Measurements from ENCODE around the gene RTN4.
"Not testable (repeated sequence)": the region's sequence is repeated elsewhere in the genome, so short reads cannot be mapped to it uniquely, and the experiment has no call there.

The RTN4 gene, protein sequence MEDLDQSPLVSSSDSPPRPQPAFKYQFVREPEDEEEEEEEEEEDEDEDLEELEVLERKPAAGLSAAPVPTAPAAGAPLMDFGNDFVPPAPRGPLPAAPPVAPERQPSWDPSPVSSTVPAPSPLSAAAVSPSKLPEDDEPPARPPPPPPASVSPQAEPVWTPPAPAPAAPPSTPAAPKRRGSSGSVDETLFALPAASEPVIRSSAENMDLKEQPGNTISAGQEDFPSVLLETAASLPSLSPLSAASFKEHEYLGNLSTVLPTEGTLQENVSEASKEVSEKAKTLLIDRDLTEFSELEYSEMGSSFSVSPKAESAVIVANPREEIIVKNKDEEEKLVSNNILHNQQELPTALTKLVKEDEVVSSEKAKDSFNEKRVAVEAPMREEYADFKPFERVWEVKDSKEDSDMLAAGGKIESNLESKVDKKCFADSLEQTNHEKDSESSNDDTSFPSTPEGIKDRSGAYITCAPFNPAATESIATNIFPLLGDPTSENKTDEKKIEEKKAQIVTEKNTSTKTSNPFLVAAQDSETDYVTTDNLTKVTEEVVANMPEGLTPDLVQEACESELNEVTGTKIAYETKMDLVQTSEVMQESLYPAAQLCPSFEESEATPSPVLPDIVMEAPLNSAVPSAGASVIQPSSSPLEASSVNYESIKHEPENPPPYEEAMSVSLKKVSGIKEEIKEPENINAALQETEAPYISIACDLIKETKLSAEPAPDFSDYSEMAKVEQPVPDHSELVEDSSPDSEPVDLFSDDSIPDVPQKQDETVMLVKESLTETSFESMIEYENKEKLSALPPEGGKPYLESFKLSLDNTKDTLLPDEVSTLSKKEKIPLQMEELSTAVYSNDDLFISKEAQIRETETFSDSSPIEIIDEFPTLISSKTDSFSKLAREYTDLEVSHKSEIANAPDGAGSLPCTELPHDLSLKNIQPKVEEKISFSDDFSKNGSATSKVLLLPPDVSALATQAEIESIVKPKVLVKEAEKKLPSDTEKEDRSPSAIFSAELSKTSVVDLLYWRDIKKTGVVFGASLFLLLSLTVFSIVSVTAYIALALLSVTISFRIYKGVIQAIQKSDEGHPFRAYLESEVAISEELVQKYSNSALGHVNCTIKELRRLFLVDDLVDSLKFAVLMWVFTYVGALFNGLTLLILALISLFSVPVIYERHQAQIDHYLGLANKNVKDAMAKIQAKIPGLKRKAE

DNA sequence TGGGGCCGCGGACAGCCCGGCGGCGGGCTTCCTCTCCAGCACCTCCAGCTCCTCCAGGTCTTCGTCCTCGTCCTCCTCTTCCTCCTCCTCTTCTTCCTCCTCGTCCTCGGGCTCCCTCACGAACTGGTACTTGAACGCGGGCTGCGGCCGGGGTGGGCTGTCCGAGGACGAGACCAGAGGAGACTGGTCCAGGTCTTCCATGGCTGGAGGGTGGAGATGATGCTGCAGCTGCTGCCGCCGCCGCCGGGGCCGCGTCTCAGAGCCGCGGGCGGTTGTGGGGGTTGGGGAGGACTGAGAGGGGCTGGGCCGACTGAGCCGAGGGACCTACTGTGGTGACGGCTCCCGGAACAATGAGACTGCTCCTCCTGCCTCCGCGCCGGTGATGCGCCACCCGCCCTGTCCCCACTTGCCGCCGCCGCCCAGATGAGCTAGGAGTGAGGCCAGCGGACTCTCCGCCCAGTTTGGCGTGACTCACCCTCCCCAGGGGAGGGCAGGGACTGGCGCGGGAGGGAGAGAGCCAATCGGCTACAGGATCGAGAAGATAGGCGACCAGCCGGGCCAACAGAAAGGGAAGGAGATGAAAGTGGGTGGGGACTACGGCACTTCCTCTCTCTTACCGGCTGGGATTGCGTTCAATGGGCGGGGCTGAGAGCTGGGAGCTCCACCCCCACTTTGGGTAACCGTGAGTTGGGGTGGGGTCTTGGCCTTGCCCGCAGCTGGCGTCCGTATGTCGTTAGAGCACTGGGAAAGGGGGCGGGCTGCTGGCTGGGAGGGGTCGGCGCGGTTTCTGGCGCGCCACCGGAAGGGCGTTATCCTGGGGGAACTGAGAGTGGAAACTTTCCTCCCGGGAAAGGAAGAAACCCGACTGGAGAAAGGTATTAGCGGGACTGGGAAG, at the start of gene RTN4:
Gene RTN4 (minus strand): TSS at position 352 of the 895 bp plus-strand sequence. CDS start 151 bp downstream, at position 201.
- DNase-seq (ENCODE audit: low spot score): peak; percentile 96

DNA sequence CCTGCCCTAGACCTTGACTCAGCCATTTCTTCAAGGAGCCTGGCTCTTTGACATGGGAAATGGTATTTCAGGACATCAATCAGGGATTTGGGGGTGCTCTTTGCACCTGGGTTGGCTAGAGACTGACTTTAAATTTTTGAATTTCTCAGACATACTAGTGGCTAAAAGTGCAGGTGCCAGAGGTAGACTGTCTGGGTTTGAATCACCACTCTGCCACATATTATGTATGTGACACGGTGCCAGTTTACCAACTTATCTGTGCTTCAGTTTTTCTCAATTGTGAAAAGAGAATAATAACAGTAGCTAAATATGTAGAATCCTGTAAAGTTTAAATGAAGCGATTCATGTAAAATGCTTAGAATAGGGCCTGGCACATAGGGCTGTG, 49.2 kb upstream of the RTN4 start:
- DNase-seq (ENCODE audit: low spot score): no peak

DNA sequence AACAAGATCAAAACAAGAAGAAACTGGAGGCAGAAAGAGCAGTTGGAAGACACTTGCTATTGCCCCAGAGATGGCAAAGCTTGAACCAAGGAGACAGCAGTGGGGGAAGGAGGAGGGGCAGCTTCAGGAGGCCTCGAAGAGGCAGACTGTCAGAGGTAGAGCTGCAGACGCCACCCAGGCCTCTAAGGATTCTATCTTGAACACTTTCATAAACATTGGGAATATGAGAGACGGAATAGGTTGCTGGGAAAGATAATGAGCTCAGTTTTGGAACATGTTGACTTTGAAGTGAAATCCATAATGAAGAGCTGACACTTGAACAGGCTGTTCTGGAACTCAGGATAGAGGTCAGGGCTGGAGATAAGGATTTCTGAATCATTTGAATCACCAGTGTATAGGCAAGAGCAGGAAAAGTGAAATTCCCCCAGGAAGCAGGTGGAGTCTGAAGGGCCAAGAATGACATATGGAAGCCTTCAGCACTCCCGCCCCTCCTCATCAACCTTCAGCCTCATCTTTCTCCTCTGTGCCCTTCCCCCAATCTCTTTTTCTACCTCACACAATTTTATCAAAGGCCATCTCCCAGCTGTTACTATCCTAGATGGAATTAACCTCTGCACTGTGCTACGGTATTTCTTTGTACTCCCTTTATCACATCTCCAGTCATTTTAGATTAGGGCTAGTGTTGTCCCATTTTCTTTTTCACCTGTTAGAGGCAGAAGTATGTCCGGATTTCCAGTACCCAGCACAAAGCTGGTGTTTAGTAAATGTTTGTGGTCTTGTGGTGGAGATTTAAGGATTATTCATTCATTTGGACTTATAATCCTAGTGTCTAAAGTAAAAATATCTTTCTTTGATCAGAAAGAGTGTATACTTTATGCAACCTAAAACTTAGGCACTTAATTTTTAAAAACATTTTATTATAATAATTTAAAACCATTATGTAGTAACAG, 47.5 kb upstream of the RTN4 start:
- no peak for DNase-seq (ENCODE audit: low spot score)

DNA sequence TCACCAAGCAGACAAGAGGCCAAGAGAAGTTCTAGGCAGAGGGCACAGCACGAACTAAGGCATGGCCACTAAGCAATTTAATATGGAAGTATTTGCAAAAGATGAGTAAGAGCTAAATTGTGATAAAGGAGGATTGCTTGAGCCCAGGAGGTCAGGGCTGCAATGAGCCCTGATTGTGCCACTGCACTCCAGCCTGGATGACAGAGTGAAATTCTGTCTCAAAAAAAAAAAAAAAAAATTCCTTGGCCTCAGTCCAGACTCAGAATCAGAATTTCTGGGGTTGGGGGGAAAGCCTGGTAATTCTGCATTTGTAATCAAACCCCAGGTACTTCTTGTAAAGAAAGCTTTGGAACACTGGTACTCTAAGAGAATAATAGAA, 46.8 kb upstream of the RTN4 start:
- no peak for DNase-seq (ENCODE audit: low spot score)

DNA sequence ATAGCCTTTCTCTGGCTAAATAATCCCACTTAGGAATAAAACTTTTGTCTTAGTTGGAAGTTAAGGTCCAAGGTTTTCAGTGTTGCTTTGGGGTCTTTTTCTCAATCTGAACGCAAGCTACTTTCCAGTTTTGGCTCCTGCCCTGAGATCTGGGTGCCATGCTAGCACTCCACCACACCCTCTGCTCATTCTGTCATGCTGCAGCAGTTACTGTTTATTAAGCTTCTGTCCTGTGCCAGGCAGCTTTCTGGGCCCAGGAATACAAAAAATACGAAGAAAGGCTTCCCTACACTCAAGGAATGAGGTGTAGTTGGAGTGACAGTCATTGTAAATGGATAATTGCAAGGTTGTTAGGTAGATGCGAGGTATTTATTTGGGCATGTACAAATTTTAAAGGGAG, 46.3 kb upstream of the RTN4 start:
- DNase-seq (ENCODE audit: low spot score): no peak

DNA sequence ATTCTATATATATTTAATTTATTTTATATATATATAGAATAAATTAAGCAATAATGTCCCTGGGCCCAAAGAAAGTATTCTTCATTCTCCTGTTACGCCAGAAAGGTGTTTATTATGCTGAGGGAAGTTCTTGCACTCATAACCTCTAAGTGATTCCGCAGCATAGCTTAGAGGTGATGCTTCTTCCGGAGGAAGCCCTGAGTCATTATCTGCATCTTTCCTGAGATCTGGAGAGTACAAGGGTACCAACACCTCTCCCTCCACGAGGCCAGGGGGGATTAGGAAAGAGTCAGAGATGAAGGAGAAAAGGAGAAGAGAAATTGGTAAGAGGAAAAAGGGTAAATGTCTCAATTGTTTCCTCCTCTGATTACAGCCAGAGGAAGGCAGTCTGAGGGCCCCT, 43.1 kb upstream of the RTN4 start:
- DNase-seq (ENCODE audit: low spot score): no peak

DNA sequence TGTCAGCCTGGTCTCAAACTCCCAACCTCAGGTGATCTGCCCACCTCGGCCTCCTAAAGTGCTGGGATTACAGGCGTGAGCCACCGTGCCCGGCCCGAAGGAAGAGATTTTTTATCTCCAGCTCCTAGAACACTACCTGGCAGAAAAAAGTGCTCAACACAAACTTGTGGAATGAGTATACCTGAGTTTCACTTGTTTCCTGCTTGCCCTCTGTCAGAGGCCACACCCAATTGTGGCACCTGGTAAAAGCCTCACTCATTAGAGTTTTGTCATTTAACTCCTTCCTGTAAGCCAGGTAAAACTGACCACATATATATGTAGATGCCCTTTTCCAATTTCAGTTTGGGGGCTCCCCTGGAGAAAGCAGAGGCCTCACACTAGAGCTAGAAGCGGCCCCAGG, 42.2 kb upstream of the RTN4 start:
- no peak for DNase-seq (ENCODE audit: low spot score)

DNA sequence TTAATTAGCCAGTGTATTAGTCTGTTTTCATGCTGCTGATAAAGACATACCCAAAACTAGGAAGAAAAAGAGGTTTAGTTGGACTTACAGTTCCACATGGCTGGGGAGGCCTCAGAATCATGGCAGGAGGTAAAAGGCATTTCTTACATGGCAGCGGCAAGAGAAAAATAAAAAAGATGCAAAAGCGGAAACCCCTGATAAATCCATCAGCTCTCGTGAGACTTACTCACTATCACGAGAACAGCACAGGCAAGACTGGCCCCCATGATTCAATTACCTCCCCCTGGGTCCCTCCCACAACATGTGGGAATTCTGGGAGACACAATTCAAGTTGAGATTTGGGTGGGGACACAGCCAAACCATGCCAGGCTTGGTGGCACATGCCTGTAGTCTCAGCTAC, 41.4 kb upstream of the RTN4 start:
- DNase-seq (ENCODE audit: low spot score): not testable (repeated sequence)

DNA sequence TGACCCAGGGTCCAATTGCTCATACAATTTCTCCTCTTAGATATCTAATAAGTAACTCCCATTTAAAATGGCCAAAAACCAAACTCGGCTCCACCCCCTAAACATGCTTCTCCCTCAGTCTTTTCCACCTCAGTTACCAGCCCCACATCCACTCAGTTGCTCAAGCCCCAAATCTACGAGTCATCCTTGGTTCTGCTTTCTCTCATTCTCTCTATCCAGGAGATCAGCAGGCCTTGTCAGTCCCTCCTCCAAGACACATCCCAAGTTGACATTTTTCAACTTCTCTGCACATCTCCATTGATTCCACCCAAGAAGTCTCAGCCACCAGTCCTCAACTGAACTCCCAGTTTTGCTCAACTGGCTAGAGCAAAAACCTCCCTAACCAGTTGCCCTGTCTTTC, 40.5 kb upstream of the RTN4 start:
- no peak for DNase-seq (ENCODE audit: low spot score)

DNA sequence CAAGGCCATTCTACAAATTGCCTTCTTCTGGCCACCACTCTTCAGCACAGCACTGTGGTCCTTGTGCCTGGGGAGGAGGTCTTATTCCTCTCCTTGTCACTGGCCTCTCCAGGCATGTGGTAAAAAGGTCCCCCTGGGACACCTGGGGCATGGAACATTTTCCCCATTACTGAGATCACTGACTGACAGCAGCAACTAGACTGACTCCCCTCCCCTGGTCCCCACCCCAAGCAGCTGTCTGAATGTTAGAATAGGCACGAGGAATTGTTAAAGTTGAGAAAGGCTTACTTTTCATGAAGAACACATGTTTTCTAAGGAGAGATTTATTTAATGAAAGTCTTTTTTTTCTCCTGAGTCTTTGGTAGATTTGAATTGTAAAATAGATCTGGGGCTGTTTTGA, 39.5 kb upstream of the RTN4 start:
- no peak for DNase-seq (ENCODE audit: low spot score)

DNA sequence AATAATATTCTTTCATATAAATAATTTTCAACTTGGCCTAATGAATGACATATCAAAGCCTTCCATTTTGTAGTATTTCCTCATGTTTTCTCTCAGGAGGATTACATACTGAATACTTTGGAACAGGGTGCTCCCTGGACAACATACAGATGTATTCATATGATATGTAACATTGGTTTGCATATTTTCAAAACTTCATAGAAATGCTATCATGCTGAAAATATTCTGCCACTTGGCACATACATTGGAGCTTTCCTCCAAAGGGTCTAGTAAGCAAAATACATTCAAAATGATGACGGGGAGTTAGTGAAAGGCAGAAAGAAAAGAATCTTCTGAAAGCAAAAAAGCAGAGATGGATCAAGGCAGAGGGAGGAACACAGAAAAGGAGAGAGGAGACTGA, 38.1 kb upstream of the RTN4 start:
- DNase-seq (ENCODE audit: low spot score): no peak

DNA sequence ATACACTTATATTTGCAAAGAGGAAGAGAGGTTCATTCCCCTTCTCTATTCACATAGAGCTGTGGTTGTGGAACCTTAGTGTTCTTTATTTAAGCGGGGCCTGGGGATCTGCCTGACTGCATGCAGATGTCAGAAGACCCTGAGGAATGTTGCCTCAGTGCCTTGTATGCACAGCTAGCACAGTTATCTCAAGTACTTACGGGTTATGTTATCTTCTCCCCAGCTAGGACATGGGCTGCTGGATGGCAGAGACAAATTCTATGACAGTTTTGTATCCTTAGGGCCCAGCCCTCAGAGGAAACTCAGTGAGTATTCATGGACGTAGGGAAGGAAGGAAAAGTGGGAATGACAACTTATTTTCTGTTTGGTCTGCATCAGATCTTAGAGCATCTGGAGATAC, 37.7 kb upstream of the RTN4 start:
- no peak for DNase-seq (ENCODE audit: low spot score)

DNA sequence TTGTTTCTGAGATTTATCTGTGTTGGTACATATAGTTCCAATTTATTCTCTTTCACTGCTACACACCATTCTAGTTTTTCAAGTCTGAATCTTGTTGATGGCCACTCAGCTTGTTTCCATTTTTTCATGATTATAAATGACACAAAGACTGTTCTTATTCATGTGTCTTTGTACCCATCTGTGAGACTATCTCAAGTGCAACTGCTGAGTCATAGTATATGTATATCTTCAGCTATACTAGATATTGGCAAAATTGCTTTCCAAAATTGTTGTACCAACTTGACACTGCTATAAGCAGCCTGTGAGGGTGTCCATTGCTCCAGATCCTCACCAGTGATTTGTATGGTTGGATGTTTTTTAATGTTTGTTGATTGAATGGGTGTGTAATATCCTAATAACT, 37.2 kb upstream of the RTN4 start:
- DNase-seq (ENCODE audit: low spot score): peak; percentile 22

DNA sequence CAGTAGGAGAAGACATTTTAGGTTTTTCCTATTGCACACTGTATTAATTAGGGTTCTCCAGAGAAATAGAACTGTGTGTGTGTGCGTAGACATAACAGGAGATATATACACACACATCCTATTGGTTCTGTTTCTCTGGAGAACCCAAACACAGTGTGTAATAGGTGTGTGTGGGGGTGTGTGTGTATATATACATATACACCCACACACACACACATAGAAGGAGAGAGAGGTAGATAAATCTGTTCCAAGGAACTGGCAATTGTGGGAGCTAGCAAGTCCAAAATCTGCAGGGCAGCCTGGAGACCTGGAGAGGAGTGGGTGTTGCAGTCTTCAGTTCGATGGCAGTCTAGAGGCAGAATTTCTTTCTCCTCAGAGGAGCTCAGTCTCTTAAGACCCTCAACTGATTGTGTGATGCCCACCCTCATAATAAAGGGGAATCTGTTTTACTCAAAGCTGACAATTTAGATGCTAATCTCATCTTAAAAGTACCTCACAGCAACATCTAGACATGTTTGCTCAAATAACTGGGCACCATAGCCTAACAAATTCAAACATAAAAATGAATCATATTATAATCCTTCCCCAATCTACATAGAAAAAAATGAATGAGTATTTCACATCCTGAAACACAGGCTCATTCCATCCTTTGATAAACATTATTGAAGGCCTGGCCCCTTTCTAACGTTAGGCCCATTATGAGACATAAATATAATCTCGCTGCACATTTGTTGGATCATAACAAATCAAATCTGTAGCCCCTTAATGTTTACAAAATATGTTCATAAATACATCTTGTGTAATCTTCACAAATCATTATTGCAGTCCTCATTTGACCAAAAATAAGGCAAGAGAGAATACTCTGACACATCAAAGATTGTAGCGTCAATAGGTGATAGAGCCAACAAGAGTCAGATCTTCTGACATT, 35.1 kb upstream of the RTN4 start:
- no peak for DNase-seq (ENCODE audit: low spot score)

DNA sequence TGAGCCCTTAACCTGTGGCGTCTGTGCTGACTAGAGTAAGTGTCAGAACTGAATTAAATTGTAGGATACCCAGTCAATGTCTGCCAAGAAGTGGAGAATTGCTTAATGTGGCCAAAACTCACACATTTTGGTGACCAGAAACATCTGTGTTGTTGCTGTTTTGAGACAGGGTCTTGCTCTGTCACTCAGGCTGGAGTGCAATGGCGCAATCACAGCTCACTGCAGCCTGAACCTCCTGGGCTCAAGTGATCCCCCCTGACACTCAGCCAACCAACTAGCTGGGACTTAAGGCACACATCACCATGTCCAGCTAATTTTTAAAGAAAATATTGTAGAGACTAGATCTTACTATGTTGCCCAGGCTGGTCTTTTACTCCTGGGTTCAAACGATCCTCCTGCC, 34.4 kb upstream of the RTN4 start:
- no peak for DNase-seq (ENCODE audit: low spot score)

DNA sequence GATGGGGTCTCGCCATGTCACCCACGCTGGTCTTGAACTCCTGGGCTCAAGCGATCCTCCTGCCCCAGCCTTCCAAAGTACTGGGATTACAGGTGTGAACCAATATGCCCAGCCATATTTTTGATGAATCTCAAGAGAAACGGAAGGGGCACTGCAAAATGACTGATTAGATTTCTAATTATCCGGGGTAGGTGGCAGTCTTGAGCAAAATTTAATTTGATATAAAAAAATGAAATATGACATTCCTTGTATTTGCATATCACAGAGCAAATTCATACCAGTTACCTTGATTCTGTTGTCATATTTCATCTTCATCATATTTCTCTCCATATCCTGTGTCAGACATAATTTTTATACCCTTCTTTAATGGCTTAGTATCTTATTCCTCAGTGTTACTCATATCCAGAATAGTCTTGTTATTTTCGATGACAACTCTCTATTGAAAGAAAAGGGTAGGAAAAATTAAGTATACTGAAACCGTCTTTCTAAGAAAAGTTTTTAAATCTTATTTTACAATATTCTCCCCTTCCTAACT, 30.0 kb upstream of the RTN4 start:
- DNase-seq (ENCODE audit: low spot score): no peak

DNA sequence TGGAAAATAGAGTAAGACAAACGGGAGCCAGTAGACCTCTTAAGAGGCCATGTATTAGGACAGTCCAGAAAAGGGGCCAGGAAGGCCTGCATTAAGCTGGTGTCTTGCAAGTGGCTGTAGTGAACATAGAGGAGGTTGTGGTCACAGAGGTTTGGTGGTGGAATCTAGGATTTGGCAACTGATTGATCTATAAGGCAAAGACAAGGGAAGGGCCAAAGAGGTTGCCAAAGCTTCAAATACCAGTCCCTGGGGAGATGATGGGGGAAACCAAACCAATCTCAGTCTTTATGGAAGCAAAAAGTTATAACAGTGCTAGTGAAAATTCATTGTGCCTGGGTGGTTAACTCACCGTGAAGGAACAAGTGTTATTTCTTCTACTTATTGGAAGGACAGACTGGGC, 28.7 kb upstream of the RTN4 start:
- DNase-seq (ENCODE audit: low spot score): no peak

DNA sequence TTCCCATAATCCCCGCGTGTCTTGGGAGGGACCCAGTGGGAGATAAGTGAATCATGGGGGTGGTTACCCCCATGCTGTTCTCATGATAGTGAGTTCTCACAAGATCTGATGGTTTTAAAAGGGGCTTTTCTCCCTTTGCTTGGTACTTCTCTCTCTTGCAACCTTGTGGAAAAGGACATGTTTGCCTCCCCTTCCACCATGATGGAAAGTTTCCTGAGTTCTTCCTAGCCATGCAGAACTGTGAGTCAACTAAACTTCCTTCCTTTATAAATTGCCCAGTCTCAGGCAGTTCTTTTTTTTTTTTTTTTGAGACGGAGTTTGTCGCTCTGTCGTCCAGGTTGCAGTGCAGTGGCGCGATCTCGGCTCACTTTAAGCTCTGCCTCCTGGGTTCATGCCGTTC, 26.5 kb upstream of the RTN4 start:
- DNase-seq (ENCODE audit: low spot score): no peak

DNA sequence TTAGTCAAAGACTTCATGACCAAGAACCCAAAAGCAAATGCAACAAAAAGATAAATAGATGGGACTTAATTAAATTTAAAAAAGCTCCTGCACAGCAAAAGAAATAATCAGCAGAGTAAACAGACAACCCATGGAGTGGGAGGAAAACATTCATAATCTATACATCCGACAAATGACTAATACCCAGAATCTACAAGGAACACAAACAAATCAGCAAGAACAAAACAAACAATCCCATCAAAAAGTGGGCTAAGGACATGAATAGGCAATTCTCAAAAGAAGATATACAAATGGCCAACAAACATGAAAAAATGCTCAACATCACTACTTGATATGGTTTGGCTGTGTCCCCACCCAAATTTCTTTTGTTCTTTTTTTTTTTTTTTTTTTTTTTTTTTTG, 25.8 kb upstream of the RTN4 start:
- not testable (repeated sequence) for DNase-seq (ENCODE audit: low spot score)

All from COLO829 (cell line).